Astrocyte (in vitro differentiated cells and primary cell): ENCODE data around the gene OTOF. TPM values are rescaled to one million over a fixed set of nuclear protein-coding genes. Genes with fewer than 3 reads are reported as not detected.

Experiments used
- DNase-seq: peaks from one replicate; pipeline ENCODE4 v3.0.0-alpha.2; 2010; ENCODE audit warnings: low read depth
- FAIRE-seq: peaks from 2 replicates; lab custom pipeline; 2011; peaks lifted over from hg19 to GRCh38; lab: Jason Lieb, UNC
- H2AFZ ChIP-seq: 2 replicates; pipeline ENCODE4 v1.6.0; 2012; ENCODE audit warnings: low read depth, low read length, inconsistent platforms
- H3K27ac ChIP-seq: 2 replicates; pipeline ENCODE4 v1.5.1; 2011; ENCODE audit warnings: low read depth, low read length, inconsistent platforms
- H3K27me3 ChIP-seq: 2 replicates; pipeline ENCODE4 v1.6.0; 2011; ENCODE audit warnings: low read length, inconsistent platforms; ENCODE audit not compliant: insufficient read depth
- H3K36me3 ChIP-seq: 2 replicates; pipeline ENCODE4 v1.5.1; 2011; ENCODE audit warnings: low read length, inconsistent platforms; ENCODE audit not compliant: insufficient read depth
- H3K4me1 ChIP-seq: 2 replicates; pipeline ENCODE4 v1.5.1; 2011; ENCODE audit warnings: low read length, inconsistent platforms; ENCODE audit not compliant: insufficient read depth
- H3K4me2 ChIP-seq: 2 replicates; pipeline ENCODE4 v1.6.0; 2012; ENCODE audit warnings: low read length, inconsistent platforms
- H3K4me3 ChIP-seq: 2 replicates; pipeline ENCODE4 v1.5.1; 2011; ENCODE audit warnings: low read depth, mild to moderate bottlenecking, low read length, inconsistent platforms; ENCODE audit not compliant: insufficient read depth
- H3K79me2 ChIP-seq: 2 replicates; pipeline ENCODE4 v1.6.0; 2012; ENCODE audit warnings: mild to moderate bottlenecking, low read length, inconsistent platforms; ENCODE audit not compliant: insufficient read depth
- H3K9ac ChIP-seq: 2 replicates; pipeline ENCODE4 v1.6.0; 2012; ENCODE audit warnings: mild to moderate bottlenecking, low read length, inconsistent platforms
- H3K9me3 ChIP-seq: 2 replicates; pipeline ENCODE4 v1.5.1; 2012; ENCODE audit warnings: low read depth, mild to moderate bottlenecking, low read length, inconsistent platforms; ENCODE audit not compliant: insufficient read depth
- H4K20me1 ChIP-seq: 2 replicates; pipeline ENCODE4 v1.6.0; 2012; ENCODE audit warnings: low read length, inconsistent platforms; ENCODE audit not compliant: insufficient read depth
- H3K27ac Mint-ChIP-seq: one replicate; pipeline ENCODE4 v1.8.0; 2021; ENCODE audit warnings: mild to moderate bottlenecking, mixed read lengths; ENCODE audit not compliant: unreplicated experiment
- H3K27me3 Mint-ChIP-seq: one replicate; pipeline ENCODE4 v1.8.0; 2021; ENCODE audit warnings: low read depth, mixed read lengths; ENCODE audit not compliant: unreplicated experiment
- H3K36me3 Mint-ChIP-seq: one replicate; pipeline ENCODE4 v1.8.0; 2021; ENCODE audit warnings: low read depth, mixed read lengths; ENCODE audit not compliant: unreplicated experiment
- H3K4me1 Mint-ChIP-seq: one replicate; pipeline ENCODE4 v1.8.0; 2021; ENCODE audit warnings: low read depth, mixed read lengths; ENCODE audit not compliant: unreplicated experiment
- H3K4me3 Mint-ChIP-seq: one replicate; pipeline ENCODE4 v1.8.0; 2021; ENCODE audit warnings: mild to moderate bottlenecking, moderate library complexity, mixed read lengths; ENCODE audit not compliant: unreplicated experiment
- H3K9me3 Mint-ChIP-seq: one replicate; pipeline ENCODE4 v1.8.0; 2021; ENCODE audit warnings: mild to moderate bottlenecking, mixed read lengths; ENCODE audit not compliant: unreplicated experiment
- EZH2 ChIP-seq: IDR thresholded peaks from 2 replicates; pipeline ENCODE4 v1.6.1; 2012; ENCODE audit warnings: mild to moderate bottlenecking, low read length, inconsistent platforms; ENCODE audit not compliant: insufficient read depth
- total RNA-seq: library from RNA; stranded (reverse); gene quantifications from 2 replicates; pipeline ENCODE4 v1.2.1, GENCODE V29; 2021
- TF ChIP-seq, protein P1 (sequence below): IDR thresholded peaks from 2 replicates; pipeline ENCODE4 v1.5.1; 2011; ENCODE audit warnings: low read depth, mild to moderate bottlenecking, inconsistent platforms, low read length, moderate library complexity; ENCODE audit not compliant: insufficient read depth

The OTOF gene
- total RNA-seq, 1 donor from 2014 or later: not detected

DNA sequence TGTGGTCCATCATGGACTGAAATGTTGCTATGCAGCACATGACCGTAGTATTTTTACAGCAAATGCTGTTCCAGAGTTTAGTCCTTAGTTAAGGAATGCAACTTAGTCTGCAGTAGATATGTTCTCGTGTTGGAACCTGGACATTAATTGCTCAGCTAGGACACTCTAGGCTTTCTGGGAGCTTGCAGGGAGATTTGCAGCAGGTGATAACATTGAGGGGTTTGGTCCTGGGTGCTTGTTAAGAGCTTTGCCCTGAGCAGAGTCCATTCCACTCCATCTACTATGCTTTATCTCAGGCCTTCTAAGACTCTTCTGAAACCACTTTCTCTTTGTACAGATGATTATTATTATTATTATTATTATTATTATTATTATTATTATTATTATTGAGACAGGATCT, 49.1 kb downstream of the OTOF start:
- no peaks in the 10 kb centered on the region for H3K27me3 ChIP-seq
- H3K4me2 ChIP-seq: no peak overlapping the region
- DNase-seq: no peak
- H4K20me1 ChIP-seq: no peaks in the 10 kb centered on the region
- Mint-ChIP-seq H3K36me3 (no peaks in the 10 kb centered on the region), H3K27me3 (peaks cover 2% of the 10 kb centered on the region), H3K27ac (no peak overlapping the region), H3K4me1 (peaks cover 13% of the 10 kb centered on the region), H3K4me3 (no peak overlapping the region), H3K9me3 (no peaks in the 10 kb centered on the region)
- H3K79me2 ChIP-seq: no peaks in the 10 kb centered on the region
- H3K9me3 ChIP-seq: no peaks in the 10 kb centered on the region
- no peak overlapping the region for H3K4me3 ChIP-seq
- H2AFZ ChIP-seq: no peak overlapping the region
- TF ChIP-seq EZH2: no peak
- TF ChIP-seq, protein P1, sequence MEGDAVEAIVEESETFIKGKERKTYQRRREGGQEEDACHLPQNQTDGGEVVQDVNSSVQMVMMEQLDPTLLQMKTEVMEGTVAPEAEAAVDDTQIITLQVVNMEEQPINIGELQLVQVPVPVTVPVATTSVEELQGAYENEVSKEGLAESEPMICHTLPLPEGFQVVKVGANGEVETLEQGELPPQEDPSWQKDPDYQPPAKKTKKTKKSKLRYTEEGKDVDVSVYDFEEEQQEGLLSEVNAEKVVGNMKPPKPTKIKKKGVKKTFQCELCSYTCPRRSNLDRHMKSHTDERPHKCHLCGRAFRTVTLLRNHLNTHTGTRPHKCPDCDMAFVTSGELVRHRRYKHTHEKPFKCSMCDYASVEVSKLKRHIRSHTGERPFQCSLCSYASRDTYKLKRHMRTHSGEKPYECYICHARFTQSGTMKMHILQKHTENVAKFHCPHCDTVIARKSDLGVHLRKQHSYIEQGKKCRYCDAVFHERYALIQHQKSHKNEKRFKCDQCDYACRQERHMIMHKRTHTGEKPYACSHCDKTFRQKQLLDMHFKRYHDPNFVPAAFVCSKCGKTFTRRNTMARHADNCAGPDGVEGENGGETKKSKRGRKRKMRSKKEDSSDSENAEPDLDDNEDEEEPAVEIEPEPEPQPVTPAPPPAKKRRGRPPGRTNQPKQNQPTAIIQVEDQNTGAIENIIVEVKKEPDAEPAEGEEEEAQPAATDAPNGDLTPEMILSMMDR: no peak
- H3K4me1 ChIP-seq: no peaks in the 10 kb centered on the region
- no peak overlapping the region for H3K9ac ChIP-seq
- no peak for FAIRE-seq
- no peaks in the 10 kb centered on the region for H3K36me3 ChIP-seq
- no peak overlapping the region for H3K27ac ChIP-seq

DNA sequence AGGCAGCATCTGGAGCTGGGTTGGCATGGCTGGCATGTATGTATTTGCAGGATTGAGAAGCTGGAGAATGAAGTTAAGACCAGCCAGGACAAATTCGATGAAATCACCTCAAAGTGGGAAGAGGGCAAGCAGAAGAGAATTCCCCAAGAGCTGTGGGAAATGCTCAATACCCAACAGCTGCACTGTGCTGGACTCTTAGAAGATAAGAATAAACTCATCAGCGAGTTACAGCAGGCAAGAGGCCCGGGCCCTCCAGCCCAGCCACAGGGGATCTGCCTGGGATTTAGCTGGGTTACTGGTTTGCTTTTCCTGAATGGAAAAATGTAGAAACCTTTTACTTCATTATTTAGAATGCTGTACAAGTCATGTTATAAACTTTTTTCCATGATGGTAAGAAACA, 53.7 kb downstream of the OTOF start:
- Histone ChIP-seq H4K20me1 (no peaks in the 10 kb centered on the region), H3K27ac (no peak overlapping the region), H3K9ac (no peak overlapping the region), H3K27me3 (peaks cover 2% of the 10 kb centered on the region), H2AFZ (no peak overlapping the region), H3K79me2 (no peaks in the 10 kb centered on the region), H3K9me3 (no peaks in the 10 kb centered on the region), H3K4me1 (no peaks in the 10 kb centered on the region), H3K4me2 (no peak overlapping the region), H3K36me3 (no peaks in the 10 kb centered on the region), H3K4me3 (no peak overlapping the region)
- Mint-ChIP-seq H3K36me3 (peaks cover 2% of the 10 kb centered on the region), H3K4me3 (no peak overlapping the region), H3K27me3 (peaks cover 6% of the 10 kb centered on the region), H3K9me3 (no peaks in the 10 kb centered on the region), H3K4me1 (no peaks in the 10 kb centered on the region), H3K27ac (peak overlapping the region; percentile 20)
- no peak for FAIRE-seq
- no peak for TF ChIP-seq EZH2
- TF ChIP-seq, protein P1: no peak
- no peak for DNase-seq

DNA sequence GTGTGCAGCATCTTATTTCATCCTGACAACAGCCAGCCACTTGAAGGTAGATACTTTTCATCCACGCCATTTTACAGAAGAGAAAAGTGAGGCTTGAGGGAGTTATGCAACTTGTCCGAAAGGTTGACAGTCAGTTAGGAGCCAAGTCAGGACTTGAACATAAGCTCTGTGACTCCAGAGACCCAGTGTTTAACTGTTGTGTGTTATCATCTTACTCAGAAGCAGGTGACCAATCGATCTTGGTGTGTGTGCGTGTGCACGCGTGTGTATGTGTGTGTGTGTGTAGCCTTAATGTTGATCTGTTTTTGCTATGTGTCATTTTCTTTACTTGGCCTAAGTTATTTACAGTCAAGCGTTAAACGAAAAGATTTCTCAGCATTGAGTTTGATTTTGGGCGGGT, 54.2 kb downstream of the OTOF start:
- Histone ChIP-seq H3K9ac (no peak overlapping the region), H3K4me1 (no peaks in the 10 kb centered on the region), H3K27me3 (peaks cover 3% of the 10 kb centered on the region), H2AFZ (no peak overlapping the region), H3K27ac (no peak overlapping the region), H4K20me1 (no peaks in the 10 kb centered on the region), H3K36me3 (no peaks in the 10 kb centered on the region), H3K79me2 (no peaks in the 10 kb centered on the region), H3K9me3 (no peaks in the 10 kb centered on the region), H3K4me3 (no peak overlapping the region), H3K4me2 (no peak overlapping the region)
- H3K4me1 Mint-ChIP-seq: no peaks in the 10 kb centered on the region
- no peak for FAIRE-seq
- DNase-seq: no peak
- H3K27ac Mint-ChIP-seq: no peak overlapping the region
- TF ChIP-seq, protein P1: no peak
- TF ChIP-seq EZH2: no peak
- H3K4me3 Mint-ChIP-seq: no peak overlapping the region
- H3K9me3 Mint-ChIP-seq: no peaks in the 10 kb centered on the region
- peaks cover 6% of the 10 kb centered on the region for H3K27me3 Mint-ChIP-seq
- H3K36me3 Mint-ChIP-seq: peaks cover 2% of the 10 kb centered on the region
